Activated CD4-positive, CD25-positive, alpha-beta regulatory T cell (primary cell): ENCODE results near the gene ZNF621.
A peak's percentile ranks its signal among the peaks of the same experiment; 100 is the strongest.

ENCODE experiments used
- DNase-seq, 4 experiments: peaks; one replicate each; lab custom pipeline; 2025; lab: John Stamatoyannopoulos, UW

The ZNF621 gene

DNA sequence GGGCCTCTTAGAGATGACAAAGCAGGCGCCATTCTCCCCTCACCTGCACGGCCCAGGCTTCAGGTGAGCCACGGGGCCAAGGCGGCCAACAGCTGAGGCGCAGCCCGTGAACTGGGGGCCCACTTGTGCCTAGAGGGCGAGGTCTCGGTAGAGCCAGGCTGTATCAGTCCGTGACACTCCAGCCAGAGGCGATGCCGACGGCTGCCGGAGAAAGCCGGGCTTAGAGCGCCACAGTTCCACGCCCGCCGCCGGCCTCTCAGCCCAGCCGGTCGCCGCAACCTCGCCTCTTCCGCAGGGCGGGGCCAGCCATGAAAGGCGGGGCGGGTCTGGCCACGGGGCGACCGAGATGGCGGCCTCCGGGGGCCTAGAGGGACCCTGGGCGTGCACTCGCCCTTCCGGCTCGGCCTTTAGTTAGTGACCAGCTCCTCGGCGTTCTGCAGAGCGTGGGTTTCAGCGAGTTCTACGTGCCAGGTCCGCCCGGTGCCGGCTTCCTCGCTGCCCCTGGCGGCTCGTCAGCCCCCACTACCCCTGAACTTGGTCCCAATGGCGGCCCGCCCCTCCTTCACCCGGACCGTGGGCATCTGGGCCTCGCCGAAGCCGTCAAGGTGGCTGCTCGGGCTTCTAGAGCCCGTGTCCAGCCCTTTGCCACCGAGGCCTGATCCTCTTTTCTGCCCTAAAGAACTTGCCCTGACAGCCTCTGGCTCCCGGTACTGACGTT lies at the start of gene ZNF621:
TSS of gene ZNF621 (plus strand) at position 393 of the 718 bp plus-strand sequence. CDS start 881 bp downstream, outside the sequence.
- peak; percentile 57 to 78 (median 69) for DNase-seq

DNA sequence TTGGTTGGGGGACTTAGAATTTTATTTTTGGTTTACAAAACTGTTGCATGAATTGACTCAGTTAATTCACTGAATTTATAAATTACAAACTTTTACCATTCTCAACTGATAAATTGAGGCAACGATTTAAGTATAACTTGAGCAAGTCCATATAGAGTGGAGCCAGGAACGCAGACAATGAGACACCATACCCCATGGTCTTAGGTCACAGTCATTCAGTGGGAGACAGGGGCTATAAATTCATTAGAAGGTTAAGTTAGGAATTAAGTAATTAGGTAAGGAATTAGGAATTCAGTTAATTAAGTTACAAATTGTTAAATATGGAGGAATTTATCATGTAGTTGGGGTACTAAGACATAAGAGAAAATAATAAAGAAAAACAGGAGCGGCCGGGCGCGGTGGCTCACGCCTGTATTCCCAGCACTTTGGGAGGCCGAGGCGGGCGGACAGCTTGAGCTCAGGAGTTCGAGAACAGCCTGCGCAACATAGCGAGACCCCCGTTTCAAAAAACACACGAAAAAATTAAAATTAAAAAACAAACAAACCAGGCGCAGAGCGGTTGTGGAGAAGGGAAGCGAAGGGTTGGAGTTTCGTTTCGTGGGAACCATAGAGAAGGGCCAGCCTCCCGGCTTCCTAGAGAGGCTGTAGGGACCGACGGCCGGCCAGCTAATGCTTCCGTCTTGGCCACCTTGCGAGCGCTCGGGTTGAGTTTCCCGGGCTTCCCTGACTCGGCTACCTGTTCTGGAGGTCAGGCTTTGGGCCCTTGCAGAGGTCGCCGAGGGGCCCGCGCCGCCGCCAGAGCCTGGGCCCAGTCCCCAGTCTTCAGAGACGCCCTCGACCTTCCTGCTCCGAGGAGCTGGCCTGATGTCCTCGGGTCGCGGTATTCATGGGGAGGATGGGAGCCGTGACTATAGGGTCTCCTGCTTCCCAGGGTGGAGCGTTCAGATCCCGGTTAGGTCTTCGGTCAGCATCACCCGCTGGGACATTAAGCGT lies 48.0 kb upstream of the ZNF621 start, which contains the start of gene ZNF619:
TSS of gene ZNF619 (plus strand) at position 645 of the 993 bp plus-strand sequence. CDS start 858 bp downstream, outside the sequence.
- DNase-seq, result peak; percentile 13 to 23 (median 18)

DNA sequence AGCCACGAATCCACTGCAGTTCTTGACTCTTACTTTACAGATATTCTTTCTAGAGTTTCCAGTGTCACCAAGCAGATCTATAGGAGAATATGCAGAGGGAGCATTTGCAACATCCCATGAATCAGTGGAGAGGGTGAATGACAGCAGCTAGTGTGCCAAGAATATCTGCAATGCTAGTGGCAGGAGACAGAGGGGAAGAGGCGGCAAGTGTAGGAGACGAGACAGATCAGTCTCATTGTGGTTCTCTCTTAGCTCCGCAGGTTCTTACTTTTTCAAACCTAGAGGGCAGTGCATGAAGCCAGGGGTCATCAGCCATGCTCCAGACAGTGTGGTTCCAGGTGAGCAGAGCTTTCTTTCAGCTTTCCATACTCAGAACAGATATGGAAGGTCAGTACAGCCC lies 47.1 kb upstream of the ZNF621 start:
- no peak for DNase-seq

DNA sequence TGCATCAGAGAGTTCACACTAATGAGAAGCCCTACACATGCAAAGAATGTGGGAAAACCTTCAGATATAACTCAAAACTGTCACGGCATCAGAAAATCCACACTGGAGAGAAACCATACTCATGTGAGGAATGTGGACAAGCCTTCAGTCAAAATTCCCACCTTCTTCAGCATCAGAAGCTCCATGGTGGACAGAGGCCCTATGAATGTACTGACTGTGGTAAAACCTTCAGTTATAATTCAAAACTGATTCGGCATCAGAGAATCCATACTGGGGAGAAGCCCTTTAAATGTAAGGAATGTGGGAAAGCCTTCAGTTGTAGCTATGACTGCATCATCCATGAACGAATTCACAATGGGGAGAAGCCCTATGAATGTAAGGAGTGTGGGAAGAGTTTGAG lies 37.6 kb upstream of the ZNF621 start:
- no peak for DNase-seq

DNA sequence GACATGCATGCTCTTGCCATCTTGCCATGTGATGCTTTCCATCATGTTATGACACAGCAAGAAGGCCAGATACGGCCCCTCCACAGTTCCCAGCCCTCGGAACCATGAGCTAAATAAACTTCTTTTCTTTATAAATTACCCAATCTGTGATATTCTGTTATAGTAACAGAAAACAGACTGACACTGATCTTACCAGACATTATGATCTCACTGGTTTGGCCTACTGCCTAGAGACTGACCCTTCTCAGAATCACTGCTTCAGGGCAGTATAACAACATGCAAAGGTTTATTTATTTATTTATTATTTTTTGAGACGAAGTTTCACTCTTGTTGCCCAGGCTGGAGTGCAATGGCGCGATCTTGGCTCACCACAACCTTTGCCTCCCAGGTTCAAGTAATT lies 33.8 kb upstream of the ZNF621 start:
- no peak for DNase-seq

DNA sequence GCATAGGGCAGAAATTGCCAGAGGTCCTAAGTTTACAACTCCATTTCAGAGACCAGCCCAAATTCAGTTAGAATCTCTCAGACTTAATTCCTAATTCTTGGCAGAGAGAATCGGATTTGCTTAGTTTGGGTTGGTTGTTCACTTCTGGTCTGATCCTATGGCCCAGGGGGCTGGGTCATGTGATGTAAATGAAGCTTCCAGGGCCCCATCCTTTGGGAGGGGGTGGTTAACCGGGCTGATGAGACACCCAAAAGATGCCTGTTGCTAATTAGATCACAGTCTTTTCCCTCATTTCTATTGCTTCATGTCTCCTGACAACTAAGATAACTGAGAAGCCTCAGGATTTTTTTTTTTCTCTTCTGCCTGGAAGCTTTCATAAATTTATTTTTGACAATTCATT lies 30.1 kb upstream of the ZNF621 start:
- DNase-seq, result no peak

DNA sequence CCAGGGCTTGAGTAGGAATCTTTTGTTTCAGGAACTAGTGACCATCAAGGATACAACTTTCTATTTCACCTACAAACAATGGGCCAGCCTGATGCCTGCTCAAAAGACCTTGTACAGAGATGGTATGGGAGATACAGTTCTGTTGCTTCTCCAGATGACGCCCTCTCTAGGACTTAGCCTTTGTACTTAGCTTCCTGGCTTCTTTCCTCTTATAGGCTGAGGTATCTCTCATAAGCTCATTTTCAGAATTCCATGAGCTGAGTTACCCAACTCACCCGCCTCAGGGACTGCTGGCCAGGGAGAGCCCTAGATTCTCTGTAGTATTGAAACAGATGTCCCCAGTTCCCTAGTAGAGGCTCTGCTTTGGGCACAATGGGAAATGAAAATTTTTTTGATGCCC lies 27.5 kb upstream of the ZNF621 start:
- DNase-seq, result no peak

DNA sequence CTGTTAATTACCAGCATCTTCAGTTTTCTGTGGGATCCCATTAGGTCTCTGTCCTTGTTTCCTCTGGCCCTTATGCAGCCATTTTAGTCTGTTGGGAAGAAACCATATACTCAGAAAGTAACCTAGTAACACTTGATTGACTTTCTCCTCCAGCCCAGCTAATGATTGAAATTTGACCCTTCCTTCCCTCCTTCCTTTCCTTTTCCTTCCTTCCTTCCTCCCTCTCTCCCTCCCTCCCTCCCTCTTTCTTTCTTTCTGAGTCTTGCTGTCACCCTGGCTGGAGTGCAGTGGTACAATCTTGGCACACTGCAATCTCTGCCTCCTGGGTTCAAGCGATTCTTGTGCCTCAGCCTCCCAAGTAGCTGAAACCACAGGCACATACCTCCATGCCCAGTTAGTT lies 24.8 kb upstream of the ZNF621 start:
- no peak for DNase-seq

DNA sequence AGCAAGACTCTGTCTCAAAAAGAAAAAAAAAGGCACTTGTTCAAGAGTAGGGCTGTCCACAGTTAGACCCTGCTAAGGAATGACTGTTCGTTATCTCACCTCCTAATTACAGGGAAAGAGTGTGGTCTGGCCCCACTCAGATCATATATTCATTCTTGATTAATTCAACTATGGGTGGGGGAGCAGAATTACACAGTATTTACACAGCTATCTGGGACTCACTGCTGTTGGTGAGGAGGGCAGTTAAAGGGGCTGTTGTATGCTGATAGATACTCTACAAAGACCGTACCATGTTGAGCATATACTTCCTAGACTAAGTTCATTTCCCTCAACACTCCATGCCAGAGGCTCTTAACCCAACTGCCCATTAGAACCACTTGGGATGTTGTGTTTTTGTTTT lies 22.7 kb upstream of the ZNF621 start:
- DNase-seq, result no peak

DNA sequence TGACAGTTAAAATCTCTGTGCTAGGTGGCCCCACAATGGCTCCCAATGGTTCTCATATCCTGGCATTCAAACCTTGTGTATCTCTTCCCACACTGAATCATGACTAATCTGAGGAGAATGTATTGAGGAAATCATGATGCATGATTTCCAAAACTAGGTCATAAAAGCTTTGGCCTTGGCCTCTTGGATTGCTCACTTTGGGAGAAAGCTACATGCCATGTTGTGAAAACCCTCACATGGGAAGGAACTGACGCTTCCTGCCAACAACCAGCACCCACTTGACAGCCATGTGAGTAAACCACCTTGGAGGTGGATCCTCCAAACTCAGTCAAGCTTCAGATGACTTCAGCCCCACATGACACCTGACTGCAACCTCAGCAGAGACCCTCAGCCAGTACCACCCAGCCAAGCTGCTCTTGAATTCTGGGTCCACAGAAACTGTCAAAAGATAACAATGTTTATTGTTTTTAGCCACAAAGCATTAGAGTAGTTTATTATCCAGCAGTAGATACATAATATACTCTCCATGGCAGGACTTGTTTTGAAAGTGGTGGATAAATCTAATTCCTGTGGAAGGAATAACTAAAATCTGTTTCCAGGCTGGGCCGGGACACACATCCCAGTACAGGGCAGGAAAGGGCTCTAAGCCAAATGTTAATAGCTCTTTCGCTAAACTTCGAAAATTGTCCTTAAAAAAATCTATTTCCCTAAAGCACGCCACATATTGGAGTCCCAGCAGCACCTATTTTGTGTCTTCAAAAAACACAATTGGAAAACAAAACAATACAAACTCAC lies 19.9 kb upstream of the ZNF621 start:
- DNase-seq, result no peak

DNA sequence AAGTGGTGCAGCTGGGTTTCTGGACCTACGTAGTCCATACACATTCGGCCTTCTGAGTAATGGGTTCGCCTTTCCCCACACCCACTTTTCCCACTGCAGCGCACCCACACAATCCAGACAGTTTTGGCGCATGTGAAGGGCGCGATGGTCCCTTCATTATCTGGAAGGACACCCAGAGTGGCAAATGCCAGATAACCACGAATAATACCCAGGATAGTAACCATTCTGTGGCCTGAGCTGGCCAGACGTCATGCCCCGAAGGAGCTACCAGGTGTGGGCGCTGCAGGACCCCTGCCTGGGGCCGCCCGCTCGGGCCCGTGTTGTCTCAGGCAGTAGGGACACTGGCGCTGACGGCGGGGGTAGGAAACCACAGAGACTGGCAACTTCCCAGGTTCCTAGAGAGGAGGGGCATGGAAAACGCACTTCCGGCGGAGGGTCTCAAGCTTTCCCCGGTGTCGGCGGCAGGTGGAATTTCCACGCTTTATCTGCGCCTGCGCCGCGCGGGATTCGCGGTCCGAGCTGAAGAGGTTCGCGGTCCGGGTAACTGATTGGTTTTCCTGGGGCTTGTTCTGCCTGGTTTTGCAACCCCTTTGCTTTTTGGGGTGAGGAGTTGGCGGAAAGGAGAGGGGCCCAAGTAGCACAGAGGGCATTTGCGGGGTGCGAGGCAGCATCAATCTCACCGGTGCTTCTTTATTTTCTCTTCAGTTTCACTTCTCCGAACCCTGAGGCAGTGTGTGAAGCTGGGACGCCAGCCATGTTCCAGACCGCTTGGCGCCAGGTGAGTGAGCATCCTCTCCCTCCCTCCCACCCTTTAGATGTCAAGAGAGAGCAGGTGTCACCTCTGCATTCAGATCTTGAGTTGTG lies 18.9 kb upstream of the ZNF621 start, which contains the start of gene ZNF620:
TSS of gene ZNF620 (plus strand) at position 441 of the 864 bp plus-strand sequence. CDS start at position 755, 314 bp downstream.
- peak in 3 of 4 experiments; percentile 4 to 13 (median 12) for DNase-seq

DNA sequence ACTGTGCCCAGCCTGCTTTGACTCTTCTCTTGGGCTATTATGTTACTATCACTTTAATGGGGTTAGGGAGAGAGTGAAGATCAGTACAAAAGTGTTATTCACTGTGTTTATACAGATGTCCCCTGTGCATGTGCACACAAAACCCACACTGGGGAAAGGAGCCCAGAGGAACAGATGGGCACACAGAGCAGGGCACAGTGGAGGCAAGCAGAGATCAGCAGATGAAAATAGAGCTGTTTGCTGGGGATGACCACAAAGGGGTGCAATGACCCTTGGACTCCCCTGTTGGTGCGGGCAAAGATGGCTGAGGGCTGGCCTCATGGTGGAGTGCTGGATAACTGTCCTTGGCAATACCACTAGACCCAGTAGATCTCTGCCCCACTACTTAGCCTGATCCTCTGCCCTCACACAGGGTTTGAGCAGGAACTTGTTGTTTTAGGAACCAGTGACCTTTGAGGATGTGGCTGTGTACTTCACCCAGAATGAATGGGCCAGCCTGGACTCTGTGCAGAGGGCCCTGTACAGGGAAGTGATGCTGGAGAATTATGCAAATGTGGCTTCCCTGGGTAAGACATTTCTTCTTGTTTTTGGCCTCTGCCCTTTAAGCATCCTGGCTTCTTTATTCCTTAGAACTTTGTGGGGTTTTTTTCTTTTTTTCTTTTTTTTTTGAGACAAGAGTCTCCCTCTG lies 13.6 kb upstream of the ZNF621 start:
- no peak for DNase-seq

DNA sequence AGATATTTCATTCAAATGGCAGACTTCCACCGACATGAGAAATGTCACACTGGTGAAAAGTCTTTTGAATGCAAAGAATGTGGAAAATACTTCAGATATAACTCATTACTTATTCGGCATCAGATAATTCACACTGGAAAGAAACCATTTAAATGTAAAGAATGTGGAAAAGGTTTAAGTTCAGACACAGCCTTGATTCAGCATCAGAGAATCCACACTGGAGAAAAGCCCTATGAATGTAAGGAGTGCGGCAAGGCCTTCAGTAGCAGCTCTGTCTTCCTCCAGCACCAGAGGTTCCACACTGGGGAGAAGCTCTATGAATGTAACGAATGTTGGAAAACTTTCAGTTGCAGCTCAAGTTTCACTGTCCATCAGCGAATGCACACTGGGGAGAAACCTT lies 8.6 kb upstream of the ZNF621 start:
- DNase-seq, result no peak

DNA sequence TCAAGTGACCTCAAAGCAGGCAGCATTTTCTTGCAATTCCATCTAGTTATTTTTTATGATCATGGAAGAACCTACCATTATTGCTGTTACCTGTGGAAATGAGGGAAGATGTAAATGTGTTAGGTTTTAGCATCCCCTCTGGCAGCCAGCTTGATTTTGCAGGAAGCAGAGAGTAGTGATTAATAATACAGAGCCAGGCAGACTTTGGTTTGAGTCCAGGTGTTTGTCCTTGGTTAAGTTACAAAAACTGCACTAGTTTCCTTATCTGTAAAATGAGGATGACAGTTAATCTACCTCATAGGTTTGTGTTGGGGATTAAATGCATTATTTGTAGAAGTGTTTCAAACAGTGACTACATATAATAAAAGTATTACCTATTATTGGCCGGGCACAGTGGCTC lies 6.7 kb upstream of the ZNF621 start:
- DNase-seq, result no peak

DNA sequence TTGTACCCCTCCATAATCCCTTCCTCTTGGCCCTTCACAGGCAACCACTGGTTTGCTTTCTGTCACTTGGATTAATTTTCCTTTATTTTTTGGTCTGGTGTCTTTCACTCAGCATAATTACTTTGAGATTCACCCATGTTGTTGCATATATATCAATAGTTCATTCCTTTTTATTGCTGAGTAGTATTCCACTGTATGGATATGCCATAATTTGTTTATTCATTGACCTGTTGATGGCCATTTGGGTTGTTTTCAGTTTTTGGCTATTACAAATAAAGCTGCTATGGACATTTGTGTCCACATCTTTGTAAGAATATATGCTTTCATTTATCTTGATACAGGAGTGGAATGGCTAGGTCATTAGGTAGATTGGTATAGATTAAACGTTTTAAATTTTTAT lies 5.9 kb upstream of the ZNF621 start:
- no peak for DNase-seq

DNA sequence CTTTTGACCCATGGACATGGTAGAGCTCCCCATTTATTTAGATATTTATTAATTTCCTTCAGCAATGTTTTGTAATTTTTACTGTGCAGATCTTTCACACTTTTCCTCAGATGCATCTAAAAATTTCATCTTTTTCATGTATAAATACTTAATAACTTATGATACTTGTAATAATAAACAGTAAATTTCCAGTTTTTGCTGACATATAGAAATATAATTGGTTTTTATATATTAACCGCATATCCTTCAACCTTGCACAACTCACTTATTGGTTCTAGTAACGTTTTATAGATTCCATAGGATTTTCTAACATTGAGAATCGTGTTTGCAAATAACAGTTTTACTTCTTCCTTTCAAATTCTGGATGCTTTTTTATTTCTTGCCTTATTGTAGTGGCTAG lies 3.5 kb upstream of the ZNF621 start:
- no peak for DNase-seq

DNA sequence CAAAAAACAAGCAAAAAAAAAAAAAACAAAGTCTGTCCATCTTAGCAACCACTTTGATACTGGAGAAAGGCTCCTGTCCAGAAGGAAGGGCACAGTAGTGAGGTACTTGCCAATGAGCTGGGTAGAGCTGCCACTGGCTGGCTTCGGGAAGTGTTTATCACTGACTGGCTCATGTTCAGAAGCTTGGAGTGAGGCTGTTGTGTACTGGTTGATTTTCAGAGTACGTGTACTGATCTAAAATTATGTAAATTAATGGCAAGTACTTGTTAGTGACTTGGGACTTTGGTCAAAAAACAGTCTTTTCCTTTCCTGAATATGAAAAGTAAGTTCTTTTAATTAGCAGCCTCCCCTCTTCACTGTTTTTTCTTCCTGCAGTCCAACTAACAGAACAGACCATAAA lies 979 bp upstream of the ZNF621 start:
- DNase-seq, result no peak

DNA sequence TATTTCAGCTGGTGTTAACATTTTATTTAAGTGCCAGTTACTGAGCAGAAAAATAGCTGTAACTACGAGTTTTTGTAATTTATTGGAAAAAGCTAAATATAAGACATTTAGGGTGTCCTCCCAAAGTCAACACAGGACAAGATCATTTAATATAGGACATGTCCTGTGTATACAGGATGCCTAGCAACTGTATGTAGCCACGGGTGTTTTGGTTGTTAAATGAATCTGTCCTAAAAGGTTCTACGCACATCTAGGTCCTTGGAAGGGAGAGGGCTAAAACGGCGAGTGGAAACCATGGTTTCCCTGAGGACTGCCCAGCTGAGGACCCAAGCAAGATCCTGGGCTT lies 565 bp upstream of the ZNF621 start:
- DNase-seq, result no peak

DNA sequence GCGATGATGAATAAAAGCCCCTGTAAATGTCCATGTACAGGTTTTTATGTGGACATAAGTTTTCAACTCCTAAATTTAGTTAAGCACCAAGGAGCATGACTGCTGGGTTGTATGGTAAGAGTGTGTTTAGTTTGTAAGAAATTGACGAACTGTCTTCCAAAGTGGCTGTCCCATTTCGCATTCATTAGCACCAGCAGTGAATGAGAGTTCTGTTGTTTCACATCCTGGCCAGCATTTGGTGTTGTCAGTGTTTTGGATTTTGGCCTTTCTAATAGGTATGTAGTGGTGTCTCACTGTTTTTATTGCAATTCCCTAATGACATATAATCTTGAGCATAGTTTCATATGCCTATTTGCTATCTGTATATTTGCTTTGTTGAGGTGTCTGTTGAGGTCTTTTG lies 3.7 kb downstream of the ZNF621 start:
- no peak for DNase-seq

DNA sequence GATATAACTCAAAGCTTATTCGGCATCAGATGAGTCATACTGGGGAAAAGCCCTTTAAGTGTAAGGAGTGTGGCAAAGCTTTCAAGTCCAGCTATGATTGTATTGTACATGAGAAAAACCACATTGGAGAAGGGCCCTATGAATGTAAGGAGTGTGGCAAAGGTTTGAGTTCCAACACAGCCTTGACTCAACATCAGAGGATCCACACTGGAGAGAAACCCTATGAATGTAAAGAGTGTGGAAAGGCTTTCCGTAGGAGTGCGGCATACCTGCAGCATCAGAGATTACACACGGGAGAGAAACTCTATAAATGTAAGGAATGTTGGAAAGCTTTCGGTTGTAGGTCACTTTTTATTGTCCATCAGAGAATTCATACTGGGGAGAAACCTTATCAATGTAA lies 7.5 kb downstream of the ZNF621 start:
- no peak for DNase-seq

DNA sequence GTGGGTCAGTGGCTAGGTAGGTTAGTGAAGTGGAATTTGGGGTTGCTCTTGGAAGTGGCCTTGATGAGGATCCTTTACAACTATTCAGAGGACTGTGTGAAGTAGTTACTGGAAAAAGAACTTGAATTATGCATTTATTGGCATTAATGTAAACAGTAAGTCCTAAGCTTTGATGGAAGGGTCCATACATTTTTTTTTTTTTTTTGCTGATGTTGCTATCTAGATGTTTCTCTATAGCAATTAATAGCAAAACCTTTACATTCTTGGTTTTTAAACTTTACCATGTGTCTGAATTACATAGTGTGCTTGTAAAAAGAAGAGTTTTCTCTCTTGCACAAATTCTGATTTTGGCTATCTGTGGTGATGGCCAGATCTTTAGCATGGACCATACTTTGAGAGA lies 9.5 kb downstream of the ZNF621 start:
- no peak for DNase-seq
